MCF 10A (cell line): ENCODE measurements around the gene PAWR. TPM values are rescaled to one million over a fixed set of nuclear protein-coding genes. Genes with fewer than 3 reads are reported as not detected.

ENCODE experiments used
- BruUV-seq: library from RNA; stranded (reverse); fragments of 400-500 nt; replicated peaks from 2 replicates; lab custom pipeline; 2021; lab: Mats Ljungman, UMichigan
- CTCF ChIA-PET: fragments of 300-600 bp; sonication (Branson Sonifier 250); formaldehyde crosslinking; extraction: SDS; loops from one replicate; lab custom pipeline; 2021; ENCODE audit warnings: antibody characterized with exemption, inconsistent platforms; lab: Yijun Ruan, JAX
- POLR2A ChIA-PET: fragments of 300-600, 350-650 bp; sonication (Branson Sonifier 250); formaldehyde crosslinking; extraction: SDS; loops from one replicate; lab custom pipeline; 2020; ENCODE audit warnings: antibody characterized with exemption, inconsistent platforms; lab: Yijun Ruan, JAX
- DNase-seq: peaks from one replicate; pipeline ENCODE4 v3.0.0-alpha.2; 2018; ENCODE audit not compliant: unreplicated experiment
- H3K27ac Mint-ChIP-seq: one replicate; pipeline ENCODE4 v1.8.0; 2022; ENCODE audit warnings: mild to moderate bottlenecking, low read depth, mixed read lengths; ENCODE audit not compliant: unreplicated experiment
- H3K27me3 Mint-ChIP-seq: one replicate; pipeline ENCODE4 v1.8.0; 2022; ENCODE audit warnings: mixed read lengths; ENCODE audit not compliant: insufficient read depth, unreplicated experiment
- H3K36me3 Mint-ChIP-seq: one replicate; pipeline ENCODE4 v1.8.0; 2022; ENCODE audit warnings: mild to moderate bottlenecking, moderate library complexity, mixed read lengths; ENCODE audit not compliant: insufficient read depth, unreplicated experiment
- H3K4me1 Mint-ChIP-seq: one replicate; pipeline ENCODE4 v1.8.0; 2022; ENCODE audit warnings: mixed read lengths; ENCODE audit not compliant: insufficient read depth, unreplicated experiment
- H3K4me3 Mint-ChIP-seq: one replicate; pipeline ENCODE4 v1.8.0; 2022; ENCODE audit warnings: mild to moderate bottlenecking, moderate library complexity, mixed read lengths; ENCODE audit not compliant: unreplicated experiment
- H3K9me3 Mint-ChIP-seq: one replicate; pipeline ENCODE4 v1.8.0; 2022; ENCODE audit warnings: mixed read lengths; ENCODE audit not compliant: unreplicated experiment
- intact Hi-C: fragments of 100-400 bp; cut with micrococcal nuclease; formaldehyde crosslinking; loops from 2 replicates; pipeline ENCODE4 v1.14.1; 2022
- total RNA-seq: library from RNA; stranded (reverse); gene quantifications from 2 replicates; pipeline ENCODE4 v1.2.3, GENCODE V29; 2022
- TF ChIP-seq, protein P1 (sequence below): fragments of 200-600 bp; IDR thresholded peaks from one replicate; pipeline ENCODE4 v1.8.0; 2022; ENCODE audit warnings: antibody characterized with exemption, mild to moderate bottlenecking; ENCODE audit not compliant: unreplicated experiment

PAWR gene
- total RNA-seq, 1 experiment from 2014 or later: 330 TPM

GRCh38 chr12:79559591-79559990, 131.2 kb downstream of the PAWR start:
- Mint-ChIP-seq H3K27ac (no peak overlapping the region), H3K27me3 (no peaks in the 10 kb centered on the region), H3K9me3 (no peaks in the 10 kb centered on the region), H3K36me3 (peaks cover 43% of the 10 kb centered on the region), H3K4me1 (no peaks in the 10 kb centered on the region), H3K4me3 (no peak overlapping the region)
- TF ChIP-seq, protein P1, sequence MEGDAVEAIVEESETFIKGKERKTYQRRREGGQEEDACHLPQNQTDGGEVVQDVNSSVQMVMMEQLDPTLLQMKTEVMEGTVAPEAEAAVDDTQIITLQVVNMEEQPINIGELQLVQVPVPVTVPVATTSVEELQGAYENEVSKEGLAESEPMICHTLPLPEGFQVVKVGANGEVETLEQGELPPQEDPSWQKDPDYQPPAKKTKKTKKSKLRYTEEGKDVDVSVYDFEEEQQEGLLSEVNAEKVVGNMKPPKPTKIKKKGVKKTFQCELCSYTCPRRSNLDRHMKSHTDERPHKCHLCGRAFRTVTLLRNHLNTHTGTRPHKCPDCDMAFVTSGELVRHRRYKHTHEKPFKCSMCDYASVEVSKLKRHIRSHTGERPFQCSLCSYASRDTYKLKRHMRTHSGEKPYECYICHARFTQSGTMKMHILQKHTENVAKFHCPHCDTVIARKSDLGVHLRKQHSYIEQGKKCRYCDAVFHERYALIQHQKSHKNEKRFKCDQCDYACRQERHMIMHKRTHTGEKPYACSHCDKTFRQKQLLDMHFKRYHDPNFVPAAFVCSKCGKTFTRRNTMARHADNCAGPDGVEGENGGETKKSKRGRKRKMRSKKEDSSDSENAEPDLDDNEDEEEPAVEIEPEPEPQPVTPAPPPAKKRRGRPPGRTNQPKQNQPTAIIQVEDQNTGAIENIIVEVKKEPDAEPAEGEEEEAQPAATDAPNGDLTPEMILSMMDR: no peak
- CTCF ChIA-PET: interaction anchor here (0.8 to 1.6 kb wide), 4 partner anchors 11 to 140 kb away, joined by 3 to 8 read pairs (median 4); no protein-coding TSS in a partner anchor
- POLR2A ChIA-PET: interaction anchor here (1.5 to 1.7 kb wide), 2 partner anchors 12 to 183 kb away, joined by 3 to 8 read pairs; no protein-coding TSS in a partner anchor
- DNase-seq: no peak
- intact Hi-C loops: no loop called here
- no TSS peak for BruUV-seq

GRCh38 chr12:79558924-79559469, 131.8 kb downstream of the PAWR start:
- H3K4me1 Mint-ChIP-seq: no peaks in the 10 kb centered on the region
- peaks cover 43% of the 10 kb centered on the region for H3K36me3 Mint-ChIP-seq
- TF ChIP-seq, protein P1: no peak
- no peak overlapping the region for H3K4me3 Mint-ChIP-seq
- no peak for DNase-seq
- H3K27ac Mint-ChIP-seq: no peak overlapping the region
- no TSS peak for BruUV-seq
- intact Hi-C loops: no loop called here
- no peaks in the 10 kb centered on the region for H3K9me3 Mint-ChIP-seq
- ChIA-PET CTCF (interaction anchor here (0.8 to 1.6 kb wide), 5 partner anchors 12 to 176 kb away, joined by 3 to 8 read pairs (median 5); partner anchors contain the start of gene PAWR), POLR2A (interaction anchor here (0.6 to 1.7 kb wide), 4 partner anchors 11 to 184 kb away, joined by 3 to 8 read pairs (median 3); no protein-coding TSS in a partner anchor)
- no peaks in the 10 kb centered on the region for H3K27me3 Mint-ChIP-seq

GRCh38 chr12:79557690-79558315, 133.0 kb downstream of the PAWR start:
- intact Hi-C loops: no loop called here
- Mint-ChIP-seq H3K27me3 (no peaks in the 10 kb centered on the region), H3K27ac (no peak overlapping the region), H3K9me3 (no peaks in the 10 kb centered on the region), H3K4me1 (no peaks in the 10 kb centered on the region), H3K4me3 (no peak overlapping the region), H3K36me3 (peaks cover 36% of the 10 kb centered on the region)
- TF ChIP-seq, protein P1: no peak
- no peak for DNase-seq
- ChIA-PET POLR2A (interaction anchor here (0.7 to 1.5 kb wide), 6 partner anchors 10 to 670 kb away, joined by 3 to 5 read pairs (median 3); partner anchors contain the start of gene PAWR), CTCF (interaction anchor here (0.8 to 1.6 kb wide), 8 partner anchors 9 to 197 kb away, joined by 3 to 6 read pairs (median 4); partner anchors contain the start of gene PAWR)
- BruUV-seq: no TSS peak
